Activated CD4-positive, alpha-beta T cell treated with anti-CD3 and anti-CD28 coated beads for 48 hours (primary cell): ENCODE measurements around the gene ANAPC13.

Source experiments
- DNase-seq: peaks from one replicate; pipeline ENCODE4 v3.0.0-alpha.2; 2020

ANAPC13 gene

GRCh38 chr3:134485718-134486576 is at the start of gene ANAPC13, which contains the start of gene CEP63:
ANAPC13 (minus strand) TSS chr3:134485985; CDS start chr3:134482904, 3,081 bp downstream.
CEP63 (plus strand) TSS chr3:134486057; CDS start chr3:134495321, 9,264 bp downstream.
- DNase-seq: peak; percentile 94

GRCh38 chr3:134535186-134535970 is 49.6 kb upstream of the ANAPC13 start:
- no peak for DNase-seq

- no peak for DNase-seq
These were observed 47.7 kb upstream of the ANAPC13 start for GRCh38 chr3:134533493-134533892.

GRCh38 chr3:134527538-134528186 is 41.9 kb upstream of the ANAPC13 start:
- no peak for DNase-seq

- peak; percentile 46 for DNase-seq
These were observed 41.3 kb upstream of the ANAPC13 start for GRCh38 chr3:134527037-134527436.

GRCh38 chr3:134526319-134526718 is 40.5 kb upstream of the ANAPC13 start:
- DNase-seq: no peak

GRCh38 chr3:134525293-134525692 is 39.5 kb upstream of the ANAPC13 start:
- no peak for DNase-seq

GRCh38 chr3:134522541-134522940 is 36.8 kb upstream of the ANAPC13 start:
- DNase-seq: no peak

GRCh38 chr3:134517791-134518190 is 32.0 kb upstream of the ANAPC13 start:
- no peak for DNase-seq

GRCh38 chr3:134516905-134517304 is 31.1 kb upstream of the ANAPC13 start:
- no peak for DNase-seq

- no peak for DNase-seq
These were observed 25.7 kb upstream of the ANAPC13 start for GRCh38 chr3:134511500-134511899.

- DNase-seq: no peak
These were observed 19.7 kb upstream of the ANAPC13 start for GRCh38 chr3:134505485-134505884.

GRCh38 chr3:134504132-134504531 is 18.3 kb upstream of the ANAPC13 start:
- no peak for DNase-seq

GRCh38 chr3:134503266-134503665 is 17.5 kb upstream of the ANAPC13 start:
- DNase-seq: no peak

GRCh38 chr3:134496471-134497071 is 10.8 kb upstream of the ANAPC13 start:
- DNase-seq: no peak

GRCh38 chr3:134495980-134496379 is 10.2 kb upstream of the ANAPC13 start:
- DNase-seq: no peak

GRCh38 chr3:134494495-134494894 is 8.7 kb upstream of the ANAPC13 start:
- no peak for DNase-seq

GRCh38 chr3:134487406-134487805 is 1.6 kb upstream of the ANAPC13 start:
- no peak for DNase-seq

GRCh38 chr3:134486577-134487041 is 824 bp upstream of the ANAPC13 start:
- DNase-seq: no peak

- peak; percentile 93 for DNase-seq
These were observed 589 bp downstream of the ANAPC13 start for GRCh38 chr3:134485075-134485717.

GRCh38 chr3:134483195-134483900 is 2.4 kb downstream of the ANAPC13 start:
- no peak for DNase-seq

GRCh38 chr3:134482622-134483021 is 3.2 kb downstream of the ANAPC13 start:
- DNase-seq: no peak
